ENCODE results near the gene SFXN1. TPM values are rescaled to one million over a fixed set of nuclear protein-coding genes. Genes with fewer than 3 reads are reported as not detected.

The SFXN1 gene
- total RNA-seq, 1 experiment from 2014 or later, result 61.4 TPM

DNA sequence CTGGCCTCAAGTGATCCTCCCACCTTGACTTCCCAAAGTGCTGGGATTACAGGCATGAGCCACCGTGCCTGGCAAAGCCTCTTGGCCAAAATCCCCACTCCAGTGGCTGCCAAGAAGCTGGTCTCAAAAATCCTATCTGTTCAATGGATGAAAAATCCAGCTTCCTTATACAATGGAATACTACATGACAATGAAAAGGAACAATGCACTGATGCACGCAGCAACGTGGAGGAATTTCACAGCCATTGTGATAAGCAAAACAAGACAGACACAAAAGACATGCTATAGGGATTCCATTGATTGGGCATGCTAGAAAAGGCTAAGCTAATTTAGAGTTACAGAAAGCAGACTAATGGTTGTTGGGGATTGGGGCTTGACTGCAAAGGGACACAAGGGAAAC, 13.1 kb upstream of the SFXN1 start:
- Histone ChIP-seq H3F3A (ENCODE audit: insufficient read depth, low read depth) (no peaks in the 10 kb centered on the region), H3K27ac (no peak overlapping the region), H3K79me2 (ENCODE audit: low read depth) (no peaks in the 10 kb centered on the region), H3K9me3 (ENCODE audit: insufficient read depth, low read depth) (no peaks in the 10 kb centered on the region), H3K27me3 (ENCODE audit: insufficient read depth, low read depth) (peaks cover 82% of the 10 kb centered on the region), H3K9me2 (ENCODE audit: insufficient read depth) (no peaks in the 10 kb centered on the region), H4K20me1 (ENCODE audit: insufficient read depth) (no peaks in the 10 kb centered on the region), H3K4me3 (no peak overlapping the region), H2AFZ (no peak overlapping the region), H3K4me1 (replicated peaks; ENCODE audit: insufficient read depth) (no peaks in the 10 kb centered on the region), H3K4me2 (no peak overlapping the region), H3K36me3 (ENCODE audit: low read depth) (no peaks in the 10 kb centered on the region)
- BruUV-seq (replicated peaks), result no TSS peak
- ChIA-PET CTCF (no interaction called here), POLR2A (ENCODE audit: unreplicated experiment) (no interaction called here)
- DNase-seq, result no peak
- no peak for TF ChIP-seq EZH2 (IDR thresholded peaks at IDR 0.05; ENCODE audit: low read depth)
- TF ChIP-seq, protein P1, sequence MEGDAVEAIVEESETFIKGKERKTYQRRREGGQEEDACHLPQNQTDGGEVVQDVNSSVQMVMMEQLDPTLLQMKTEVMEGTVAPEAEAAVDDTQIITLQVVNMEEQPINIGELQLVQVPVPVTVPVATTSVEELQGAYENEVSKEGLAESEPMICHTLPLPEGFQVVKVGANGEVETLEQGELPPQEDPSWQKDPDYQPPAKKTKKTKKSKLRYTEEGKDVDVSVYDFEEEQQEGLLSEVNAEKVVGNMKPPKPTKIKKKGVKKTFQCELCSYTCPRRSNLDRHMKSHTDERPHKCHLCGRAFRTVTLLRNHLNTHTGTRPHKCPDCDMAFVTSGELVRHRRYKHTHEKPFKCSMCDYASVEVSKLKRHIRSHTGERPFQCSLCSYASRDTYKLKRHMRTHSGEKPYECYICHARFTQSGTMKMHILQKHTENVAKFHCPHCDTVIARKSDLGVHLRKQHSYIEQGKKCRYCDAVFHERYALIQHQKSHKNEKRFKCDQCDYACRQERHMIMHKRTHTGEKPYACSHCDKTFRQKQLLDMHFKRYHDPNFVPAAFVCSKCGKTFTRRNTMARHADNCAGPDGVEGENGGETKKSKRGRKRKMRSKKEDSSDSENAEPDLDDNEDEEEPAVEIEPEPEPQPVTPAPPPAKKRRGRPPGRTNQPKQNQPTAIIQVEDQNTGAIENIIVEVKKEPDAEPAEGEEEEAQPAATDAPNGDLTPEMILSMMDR (conservative IDR thresholded peaks at IDR 0.05), result no peak
- intact Hi-C loops (cut with micrococcal nuclease; ENCODE audit: unreplicated experiment), result no loop called here

DNA sequence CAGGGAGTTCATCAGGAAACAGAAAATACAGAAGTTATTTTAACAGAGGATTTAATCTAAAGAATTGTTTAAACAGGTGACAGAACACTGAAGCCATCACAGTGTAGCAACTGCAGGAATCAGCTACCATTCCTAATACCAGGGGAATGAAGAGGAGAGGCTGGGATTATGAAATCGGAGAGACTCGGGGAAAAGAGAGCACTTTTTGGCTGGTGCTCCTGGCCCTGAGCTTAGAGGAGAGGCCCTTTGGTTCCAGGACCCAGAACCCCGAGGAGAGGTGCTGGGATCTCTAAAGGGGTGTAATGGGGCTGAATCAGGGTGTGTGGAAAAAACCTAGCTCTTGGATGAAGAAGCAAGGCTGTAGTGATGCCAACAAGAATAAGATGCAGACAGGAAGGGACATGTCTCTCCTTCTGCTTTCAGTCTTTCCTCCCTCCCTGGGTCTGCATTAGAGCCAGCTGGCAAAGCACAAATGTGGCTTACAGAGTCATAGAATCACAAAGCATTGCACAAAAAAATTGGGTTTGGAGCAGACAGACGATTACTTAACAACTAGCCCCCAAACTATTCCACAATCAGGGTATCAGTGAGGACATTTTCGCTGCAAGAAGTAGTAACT, 11.6 kb upstream of the SFXN1 start:
- Histone ChIP-seq H2AFZ (no peak overlapping the region), H3K27me3 (ENCODE audit: insufficient read depth, low read depth) (peaks cover 78% of the 10 kb centered on the region)

DNA sequence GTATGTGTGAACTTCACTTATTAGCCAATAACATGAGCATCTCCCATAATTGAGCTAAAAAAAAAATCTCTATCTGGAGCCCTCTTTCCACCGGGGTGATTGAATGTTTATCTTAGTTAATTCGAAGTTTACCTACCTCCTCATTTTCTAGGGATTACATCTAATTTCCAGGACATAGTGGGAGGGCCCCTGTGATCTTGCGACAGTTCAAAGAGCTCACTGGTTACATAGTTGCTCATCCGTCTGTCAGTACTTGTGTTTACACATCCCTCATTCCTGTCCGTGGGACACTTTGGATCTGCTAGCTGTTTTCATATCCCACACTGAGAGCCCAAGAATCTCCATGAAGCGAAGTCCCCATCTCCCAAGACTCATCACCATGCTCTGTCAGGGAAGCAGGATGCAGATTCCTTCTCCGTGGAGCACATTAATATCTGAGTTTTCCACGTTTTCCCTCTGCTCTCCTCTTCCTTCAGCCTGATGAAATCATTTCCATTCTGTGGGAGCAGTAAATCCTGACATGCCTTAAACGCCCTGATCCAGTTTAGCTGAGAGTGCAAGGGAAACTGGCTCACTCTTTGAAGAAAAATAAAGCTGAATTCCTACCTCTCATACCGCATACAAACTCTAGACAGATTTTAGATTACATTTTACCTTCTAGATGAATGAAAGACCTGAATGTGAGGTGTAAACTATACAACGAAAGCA, 10.2 kb upstream of the SFXN1 start:
- ChIA-PET CTCF (no interaction called here), POLR2A (ENCODE audit: unreplicated experiment) (interaction anchor here (0.6 kb wide), 1 partner anchor 518 kb away, joined by 3 read pairs; no protein-coding TSS in a partner anchor)
- Histone ChIP-seq H3K36me3 (ENCODE audit: low read depth) (no peaks in the 10 kb centered on the region), H3K9me2 (ENCODE audit: insufficient read depth) (no peaks in the 10 kb centered on the region), H3K4me2 (no peak overlapping the region), H3K27ac (no peak overlapping the region), H3K79me2 (ENCODE audit: low read depth) (no peaks in the 10 kb centered on the region), H3K9me3 (ENCODE audit: insufficient read depth, low read depth) (no peaks in the 10 kb centered on the region), H3K27me3 (ENCODE audit: insufficient read depth, low read depth) (peaks cover 78% of the 10 kb centered on the region), H2AFZ (no peak overlapping the region), H3K4me1 (replicated peaks; ENCODE audit: insufficient read depth) (no peaks in the 10 kb centered on the region), H3F3A (ENCODE audit: insufficient read depth, low read depth) (no peaks in the 10 kb centered on the region), H3K4me3 (no peak overlapping the region), H4K20me1 (ENCODE audit: insufficient read depth) (no peaks in the 10 kb centered on the region)
- DNase-seq, result no peak
- no TSS peak for BruUV-seq (replicated peaks)
- intact Hi-C loops (cut with micrococcal nuclease; ENCODE audit: unreplicated experiment), result no loop called here
- TF ChIP-seq, protein P1 (conservative IDR thresholded peaks at IDR 0.05), result no peak
- no peak for TF ChIP-seq EZH2 (IDR thresholded peaks at IDR 0.05; ENCODE audit: low read depth)

More for the DNA sequence above, 11.6 kb upstream of the SFXN1 start:
- no peaks in the 10 kb centered on the region for H3K9me3 ChIP-seq (ENCODE audit: insufficient read depth, low read depth)
- H3K4me1 ChIP-seq (replicated peaks; ENCODE audit: insufficient read depth), result no peaks in the 10 kb centered on the region
- no TSS peak for BruUV-seq (replicated peaks)
- H3K27ac ChIP-seq, result no peak overlapping the region
- no peaks in the 10 kb centered on the region for H3K79me2 ChIP-seq (ENCODE audit: low read depth)
- no peak overlapping the region for H3K4me3 ChIP-seq
- ChIA-PET CTCF (no interaction called here), POLR2A (ENCODE audit: unreplicated experiment) (no interaction called here)
- intact Hi-C loops (cut with micrococcal nuclease; ENCODE audit: unreplicated experiment), result no loop called here
- H3F3A ChIP-seq (ENCODE audit: insufficient read depth, low read depth), result no peaks in the 10 kb centered on the region
- no peaks in the 10 kb centered on the region for H3K36me3 ChIP-seq (ENCODE audit: low read depth)
- H4K20me1 ChIP-seq (ENCODE audit: insufficient read depth), result no peaks in the 10 kb centered on the region
- DNase-seq, result no peak
- no peak for TF ChIP-seq EZH2 (IDR thresholded peaks at IDR 0.05; ENCODE audit: low read depth)
- TF ChIP-seq, protein P1 (conservative IDR thresholded peaks at IDR 0.05), result no peak
- no peaks in the 10 kb centered on the region for H3K9me2 ChIP-seq (ENCODE audit: insufficient read depth)
- no peak overlapping the region for H3K4me2 ChIP-seq
